WTC11 (cell line): ENCODE data around the gene CREB3.

Experiments
- HMGA2 ChIP-seq: fragments of 250-450 bp; sonication (Bioruptor Pico); IDR thresholded peaks from 2 replicates; pipeline ENCODE4 v1.4.0; 2021; ENCODE audit warnings: mild to moderate bottlenecking, moderate library complexity
- MYBL2 ChIP-seq: sonication (generic); formaldehyde crosslinking; IDR thresholded peaks from 2 replicates; pipeline ENCODE4 v1.8.1; 2023; ENCODE audit warnings: mild to moderate bottlenecking, moderate library complexity, missing genetic modification reagents
- NR3C1 ChIP-seq: sonication (generic); formaldehyde crosslinking; conservative IDR thresholded peaks from 2 replicates; pipeline ENCODE4 v1.8.1; 2023; ENCODE audit warnings: low read depth, mild to moderate bottlenecking, missing genetic modification reagents
- ZNF317 ChIP-seq: sonication (generic); formaldehyde crosslinking; IDR thresholded peaks from 2 replicates; pipeline ENCODE4 v1.8.1; 2023; ENCODE audit warnings: low read depth, mild to moderate bottlenecking, moderate library complexity, missing genetic modification reagents, borderline replicate concordance
- TF ChIP-seq, protein P1 (sequence below): fragments of 200-600 bp; IDR thresholded peaks from 2 replicates; pipeline ENCODE4 v1.8.0; 2022; ENCODE audit warnings: antibody characterized with exemption
- TF ChIP-seq, protein P2 (sequence below): sonication (generic); formaldehyde crosslinking; IDR thresholded peaks from 2 replicates; pipeline ENCODE4 v1.8.1; 2023; ENCODE audit warnings: mild to moderate bottlenecking, moderate library complexity, missing genetic modification reagents
- TF ChIP-seq, protein P3 (sequence below): sonication (generic); formaldehyde crosslinking; conservative IDR thresholded peaks from 2 replicates; pipeline ENCODE4 v1.8.1; 2022; ENCODE audit warnings: mild to moderate bottlenecking, missing genetic modification reagents
- TF ChIP-seq, protein P4 (sequence below): sonication (generic); formaldehyde crosslinking; IDR thresholded peaks from 2 replicates; pipeline ENCODE4 v1.8.0; 2022; ENCODE audit warnings: mild to moderate bottlenecking, missing genetic modification reagents
- TF ChIP-seq, protein P5 (sequence below): sonication (generic); formaldehyde crosslinking; IDR thresholded peaks from 2 replicates; pipeline ENCODE4 v1.8.0; 2022; ENCODE audit warnings: mild to moderate bottlenecking, missing genetic modification reagents

DNA sequence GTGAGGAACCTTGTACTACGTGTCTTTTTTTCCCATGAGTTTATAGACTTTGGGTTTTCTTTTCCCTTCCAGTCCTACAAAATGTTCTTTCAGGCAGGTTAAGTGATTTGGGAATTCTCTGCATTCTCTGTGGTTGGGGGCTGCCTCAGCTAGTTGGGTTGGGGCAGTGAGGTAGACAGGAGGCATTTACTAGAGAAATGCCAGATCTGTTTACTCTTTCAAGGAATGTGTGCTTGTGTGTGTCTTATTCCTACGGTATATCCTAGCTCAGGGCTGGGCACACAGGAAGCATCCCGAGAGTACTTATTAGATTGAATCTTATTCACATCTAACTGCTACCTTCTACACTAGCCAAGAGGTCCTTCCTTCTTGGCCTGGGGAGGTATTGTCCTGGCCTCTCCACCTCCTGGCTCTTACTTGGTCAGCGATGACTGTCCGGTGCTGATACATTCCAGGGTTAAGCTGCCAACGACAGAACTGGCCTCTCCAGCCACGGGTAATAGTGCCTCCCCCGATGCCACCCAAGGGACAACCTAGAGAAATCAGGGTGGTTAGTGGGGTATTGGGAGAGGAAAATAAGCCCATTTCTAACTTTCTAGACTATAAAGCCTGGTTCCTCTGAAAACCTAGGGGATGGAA lies 11.5 kb downstream of the CREB3 start:
- TF ChIP-seq, protein P1, sequence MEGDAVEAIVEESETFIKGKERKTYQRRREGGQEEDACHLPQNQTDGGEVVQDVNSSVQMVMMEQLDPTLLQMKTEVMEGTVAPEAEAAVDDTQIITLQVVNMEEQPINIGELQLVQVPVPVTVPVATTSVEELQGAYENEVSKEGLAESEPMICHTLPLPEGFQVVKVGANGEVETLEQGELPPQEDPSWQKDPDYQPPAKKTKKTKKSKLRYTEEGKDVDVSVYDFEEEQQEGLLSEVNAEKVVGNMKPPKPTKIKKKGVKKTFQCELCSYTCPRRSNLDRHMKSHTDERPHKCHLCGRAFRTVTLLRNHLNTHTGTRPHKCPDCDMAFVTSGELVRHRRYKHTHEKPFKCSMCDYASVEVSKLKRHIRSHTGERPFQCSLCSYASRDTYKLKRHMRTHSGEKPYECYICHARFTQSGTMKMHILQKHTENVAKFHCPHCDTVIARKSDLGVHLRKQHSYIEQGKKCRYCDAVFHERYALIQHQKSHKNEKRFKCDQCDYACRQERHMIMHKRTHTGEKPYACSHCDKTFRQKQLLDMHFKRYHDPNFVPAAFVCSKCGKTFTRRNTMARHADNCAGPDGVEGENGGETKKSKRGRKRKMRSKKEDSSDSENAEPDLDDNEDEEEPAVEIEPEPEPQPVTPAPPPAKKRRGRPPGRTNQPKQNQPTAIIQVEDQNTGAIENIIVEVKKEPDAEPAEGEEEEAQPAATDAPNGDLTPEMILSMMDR, result no peak
- TF ChIP-seq HMGA2 (CRISPR knock-in tag), result no peak
- TF ChIP-seq, protein P2, sequence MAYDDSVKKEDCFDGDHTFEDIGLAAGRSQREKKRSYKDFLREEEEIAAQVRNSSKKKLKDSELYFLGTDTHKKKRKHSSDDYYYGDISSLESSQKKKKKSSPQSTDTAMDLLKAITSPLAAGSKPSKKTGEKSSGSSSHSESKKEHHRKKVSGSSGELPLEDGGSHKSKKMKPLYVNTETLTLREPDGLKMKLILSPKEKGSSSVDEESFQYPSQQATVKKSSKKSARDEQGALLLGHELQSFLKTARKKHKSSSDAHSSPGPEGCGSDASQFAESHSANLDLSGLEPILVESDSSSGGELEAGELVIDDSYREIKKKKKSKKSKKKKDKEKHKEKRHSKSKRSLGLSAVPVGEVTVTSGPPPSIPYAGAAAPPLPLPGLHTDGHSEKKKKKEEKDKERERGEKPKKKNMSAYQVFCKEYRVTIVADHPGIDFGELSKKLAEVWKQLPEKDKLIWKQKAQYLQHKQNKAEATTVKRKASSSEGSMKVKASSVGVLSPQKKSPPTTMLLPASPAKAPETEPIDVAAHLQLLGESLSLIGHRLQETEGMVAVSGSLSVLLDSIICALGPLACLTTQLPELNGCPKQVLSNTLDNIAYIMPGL (CRISPR knock-in tag), result no peak
- no peak for TF ChIP-seq ZNF317 (CRISPR knock-in tag)
- no peak for TF ChIP-seq MYBL2 (CRISPR knock-in tag)
- TF ChIP-seq NR3C1 (CRISPR knock-in tag), result no peak
- TF ChIP-seq, protein P3, sequence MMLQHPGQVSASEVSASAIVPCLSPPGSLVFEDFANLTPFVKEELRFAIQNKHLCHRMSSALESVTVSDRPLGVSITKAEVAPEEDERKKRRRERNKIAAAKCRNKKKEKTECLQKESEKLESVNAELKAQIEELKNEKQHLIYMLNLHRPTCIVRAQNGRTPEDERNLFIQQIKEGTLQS (CRISPR knock-in tag), result no peak
- TF ChIP-seq, protein P4, sequence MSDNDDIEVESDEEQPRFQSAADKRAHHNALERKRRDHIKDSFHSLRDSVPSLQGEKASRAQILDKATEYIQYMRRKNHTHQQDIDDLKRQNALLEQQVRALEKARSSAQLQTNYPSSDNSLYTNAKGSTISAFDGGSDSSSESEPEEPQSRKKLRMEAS (CRISPR knock-in tag), result no peak
- TF ChIP-seq, protein P5, sequence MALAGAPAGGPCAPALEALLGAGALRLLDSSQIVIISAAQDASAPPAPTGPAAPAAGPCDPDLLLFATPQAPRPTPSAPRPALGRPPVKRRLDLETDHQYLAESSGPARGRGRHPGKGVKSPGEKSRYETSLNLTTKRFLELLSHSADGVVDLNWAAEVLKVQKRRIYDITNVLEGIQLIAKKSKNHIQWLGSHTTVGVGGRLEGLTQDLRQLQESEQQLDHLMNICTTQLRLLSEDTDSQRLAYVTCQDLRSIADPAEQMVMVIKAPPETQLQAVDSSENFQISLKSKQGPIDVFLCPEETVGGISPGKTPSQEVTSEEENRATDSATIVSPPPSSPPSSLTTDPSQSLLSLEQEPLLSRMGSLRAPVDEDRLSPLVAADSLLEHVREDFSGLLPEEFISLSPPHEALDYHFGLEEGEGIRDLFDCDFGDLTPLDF, result no peak
